Subcutaneous adipose tissue (tissue), 4 donors: ENCODE data around the gene GNB1L. TPM values are rescaled to one million over a fixed set of nuclear protein-coding genes. Genes with fewer than 3 reads are reported as not detected.

Experiments
- CTCF ChIP-seq: fragments of 450-650 bp; IDR thresholded peaks from one replicate; pipeline ENCODE4 v1.5.1; 2016; ENCODE audit warnings: low read depth, mild to moderate bottlenecking, control low read depth, antibody characterized with exemption, moderate library complexity
- total RNA-seq, 4 donors: library from RNA; depleted of rRNA; stranded (reverse); fragments of >200 nt; gene quantifications; one replicate each; pipeline ENCODE4 v1.1.0, GENCODE V29; 2016

GNB1L gene
- total RNA-seq, 4 donors from 2014 or later = 1.8 to 4.9 (median 3.9) TPM

GRCh38 chr22:19770349-19771220 is 84.1 kb downstream of the GNB1L start:
- TF ChIP-seq CTCF = no peak

GRCh38 chr22:19769393-19769715 is 85.3 kb downstream of the GNB1L start:
- TF ChIP-seq CTCF = no peak

- no peak for TF ChIP-seq CTCF
Measured at GRCh38 chr22:19767427-19768341, 87.0 kb downstream of the GNB1L start.

- TF ChIP-seq CTCF = no peak
Measured at GRCh38 chr22:19766511-19767426, 87.9 kb downstream of the GNB1L start.

- no peak for TF ChIP-seq CTCF
Measured at GRCh38 chr22:19766240-19766510, 88.5 kb downstream of the GNB1L start.

GRCh38 chr22:19765477-19766239 is 89.0 kb downstream of the GNB1L start:
- TF ChIP-seq CTCF = no peak
